Astrocyte of the cerebellum (primary cell): ENCODE measurements around the gene TMEM168.
"Not testable (repeated sequence)": the region's sequence is repeated elsewhere in the genome, so short reads cannot be mapped to it uniquely, and the experiment has no call there.

Experiments
- DNase-seq: peaks from one replicate; pipeline ENCODE4 v3.0.0-alpha.2; 2011; ENCODE audit warnings: low read depth
- H3K4me3 ChIP-seq: 2 replicates; pipeline ENCODE4 v1.5.1; 2011; ENCODE audit warnings: mild to moderate bottlenecking, low read depth, low read length, moderate library complexity
- CTCF ChIP-seq: IDR thresholded peaks from 2 replicates; pipeline ENCODE4 v1.5.1; 2012; ENCODE audit warnings: low read length, low read depth, moderate library complexity, mild to moderate bottlenecking; ENCODE audit errors: missing control alignments
- in situ Hi-C: cut with HindIII; loops from 2 replicates; pipeline ENCODE4 v1.10.0; 2017; ENCODE audit warnings: low sequenced_read_pairs

Gene TMEM168

GRCh38 chr7:112806156-112806555, 16.0 kb upstream of the TMEM168 start:
- DNase-seq, result no peak
- no peak for TF ChIP-seq CTCF
- in situ Hi-C loops, result no loop called here
- no peak overlapping the region for H3K4me3 ChIP-seq

DNA sequence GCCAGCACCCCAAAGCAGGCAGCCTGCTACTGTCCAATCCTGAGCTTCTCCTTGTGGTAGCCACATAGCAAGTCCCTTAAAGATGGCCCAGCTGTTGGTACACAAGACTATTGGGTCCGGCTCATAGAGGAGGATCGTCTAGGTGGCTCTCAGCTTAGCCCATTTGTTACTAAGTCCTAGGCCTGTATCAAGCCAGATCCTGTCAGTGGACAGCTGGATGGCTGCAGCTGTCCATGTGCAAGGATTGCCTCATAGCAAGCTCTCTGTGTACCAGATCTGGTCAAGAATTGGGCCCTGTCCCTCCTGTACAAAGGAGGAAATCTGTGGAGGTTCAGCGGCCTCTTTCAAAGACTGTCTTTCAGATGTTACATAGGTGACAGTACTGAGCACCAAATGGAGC, 12.2 kb upstream of the TMEM168 start:
- TF ChIP-seq CTCF, result no peak
- in situ Hi-C loops, result no loop called here
- H3K4me3 ChIP-seq, result no peak overlapping the region
- no peak for DNase-seq

GRCh38 chr7:112800486-112800885, 10.3 kb upstream of the TMEM168 start:
- in situ Hi-C loops, result no loop called here
- no peak for DNase-seq
- H3K4me3 ChIP-seq, result no peak overlapping the region
- TF ChIP-seq CTCF, result no peak

DNA sequence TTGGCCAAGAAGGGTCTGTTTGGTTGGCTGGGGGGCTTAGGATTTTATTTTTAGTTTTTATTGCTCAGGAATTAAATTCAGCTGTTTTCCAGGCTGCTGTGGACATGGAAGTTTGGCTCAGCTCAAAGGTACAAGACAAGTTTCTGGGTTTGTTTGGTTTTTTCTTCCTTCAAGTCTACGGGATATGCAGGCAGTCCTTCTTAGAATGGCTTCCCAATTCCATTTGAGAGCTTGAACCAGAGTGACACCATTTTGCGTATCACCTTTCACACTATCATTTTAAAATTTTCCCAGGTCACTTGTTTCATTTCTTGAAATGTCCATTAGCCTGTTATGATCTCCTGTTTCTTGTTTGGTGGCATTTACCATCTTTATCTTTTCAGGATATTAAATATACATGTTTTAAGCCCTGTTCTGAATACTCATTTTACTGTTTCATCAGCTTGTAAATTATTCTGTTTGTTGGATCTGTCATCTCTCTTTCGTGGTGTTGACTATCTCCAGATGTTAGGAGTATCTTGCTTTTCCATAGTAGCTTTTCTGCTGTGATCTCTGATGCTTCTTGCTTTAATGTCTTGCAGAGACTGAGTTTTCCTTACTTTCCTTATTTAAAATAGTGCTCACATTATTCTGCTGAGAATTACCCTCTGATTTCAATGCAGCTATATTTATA, 9.4 kb upstream of the TMEM168 start:
- no peak overlapping the region for H3K4me3 ChIP-seq
- TF ChIP-seq CTCF, result no peak
- DNase-seq, result no peak
- in situ Hi-C loops, result no loop called here

DNA sequence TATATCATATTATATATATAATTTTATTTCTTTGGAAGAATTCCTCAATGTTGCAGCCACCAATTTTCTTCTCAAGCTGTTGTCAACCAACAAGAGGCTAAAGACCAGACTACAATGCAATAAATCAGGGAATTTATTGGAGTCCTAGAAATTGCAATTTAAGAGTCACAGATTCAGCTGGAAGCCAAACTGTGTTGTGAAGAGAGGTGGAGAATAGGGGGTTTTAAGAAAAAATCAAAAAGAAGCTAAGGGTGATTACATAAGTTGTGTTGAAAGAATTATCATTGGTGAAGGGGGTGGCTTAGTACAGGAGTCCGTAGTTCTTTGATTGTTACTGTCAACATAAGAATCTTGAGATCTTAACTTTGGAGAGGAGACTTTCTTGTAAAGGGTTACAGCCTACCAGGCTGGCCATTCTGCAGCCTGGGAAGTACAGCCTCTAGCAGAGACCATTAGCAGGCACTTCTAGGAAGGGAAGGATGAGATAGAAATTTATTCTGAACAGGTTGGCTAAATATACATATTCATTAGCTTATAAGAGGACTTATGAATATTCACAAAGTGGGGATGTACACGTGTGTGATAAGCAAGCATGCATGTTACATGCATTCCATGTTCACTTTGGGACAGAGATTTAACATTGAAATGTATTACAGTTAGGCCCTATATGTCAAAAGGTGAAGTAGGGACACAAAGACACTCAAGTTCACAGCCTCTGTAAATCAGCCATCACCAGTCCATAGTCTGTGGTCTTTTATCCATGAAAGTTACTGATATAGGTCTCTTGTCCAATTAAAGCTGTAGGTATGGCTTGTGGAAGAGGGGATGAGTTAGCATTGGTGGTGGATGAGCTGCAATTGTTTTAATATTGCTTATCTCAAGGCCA, 8.3 kb upstream of the TMEM168 start:
- DNase-seq, result no peak
- TF ChIP-seq CTCF, result no peak
- in situ Hi-C loops, result no loop called here
- H3K4me3 ChIP-seq, result no peak overlapping the region

- H3K4me3 ChIP-seq, DNase-seq, in situ Hi-C loops: not testable (repeated sequence)
Measured at GRCh38 chr7:112796552-112796951, 6.4 kb upstream of the TMEM168 start.

DNA sequence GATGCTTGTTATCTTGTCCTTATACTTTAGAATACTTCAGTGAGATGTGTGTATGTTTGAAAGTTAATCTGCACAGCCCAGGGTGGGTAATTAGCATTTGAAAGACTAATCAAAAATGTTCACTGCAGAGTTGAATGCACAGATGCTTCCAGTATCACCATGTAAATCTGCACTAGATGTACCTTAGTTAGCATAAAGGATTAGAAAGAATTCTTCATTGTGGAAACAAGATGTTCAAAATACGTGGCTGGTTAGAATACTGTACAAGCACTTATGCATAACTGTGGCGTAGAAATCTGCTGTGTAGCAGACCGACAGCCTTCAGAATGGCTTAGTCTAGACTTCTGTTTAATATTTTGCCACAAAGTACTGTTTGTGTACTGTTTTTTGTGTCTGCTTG, 2.2 kb upstream of the TMEM168 start:
- in situ Hi-C loops, result no loop called here
- DNase-seq, result no peak
- no peak overlapping the region for H3K4me3 ChIP-seq
- no peak for TF ChIP-seq CTCF
